ENCODE results near the gene PDHX. TPM values are rescaled to one million over a fixed set of nuclear protein-coding genes. Genes with fewer than 3 reads are reported as not detected.

PDHX gene
- total RNA-seq, 1 experiment from 2014 or later, result 99.9 TPM

- CTCF ChIA-PET, result no interaction called here
- intact Hi-C loops (cut with micrococcal nuclease; ENCODE audit: unreplicated experiment), result no loop called here
- Histone ChIP-seq H3K4me3 (ENCODE audit: low read depth, low read length, poor library complexity, severe bottlenecking) (no peak overlapping the region), H3K36me3 (ENCODE audit: insufficient read depth, low read length, poor library complexity, severe bottlenecking) (no peaks in the 10 kb centered on the region), H3K27ac (ENCODE audit: low read depth, low read length, poor library complexity, severe bottlenecking) (no peak overlapping the region), H3K27me3 (replicated peaks; ENCODE audit: insufficient read depth, low read depth, low read length, poor library complexity) (peaks cover 46% of the 10 kb centered on the region), H3K4me1 (ENCODE audit: insufficient read depth, low read length, poor library complexity, severe bottlenecking) (no peaks in the 10 kb centered on the region), H3K9me3 (ENCODE audit: low read depth, low read length, poor library complexity, severe bottlenecking) (no peaks in the 10 kb centered on the region)
- TF ChIP-seq EZH2 (IDR thresholded peaks at IDR 0.05; ENCODE audit: borderline replicate concordance, low read depth, low read length, poor library complexity, severe bottlenecking) (no peak), CTCF (conservative IDR thresholded peaks at IDR 0.05; ENCODE audit: low read depth, low read length) (no peak)
- no peak for DNase-seq (ENCODE audit: low spot score)
- POLR2A ChIA-PET (ENCODE audit: low non-redundant PET), result no interaction called here
- BruUV-seq (replicated peaks), result no TSS peak
These were observed 125.8 kb downstream of the PDHX start for GRCh38 chr11:35042224-35042623.

GRCh38 chr11:35042913-35043312, 126.5 kb downstream of the PDHX start:
- CTCF ChIA-PET, result no interaction called here
- H3K27me3 ChIP-seq (replicated peaks; ENCODE audit: insufficient read depth, low read depth, low read length, poor library complexity), result peaks cover 39% of the 10 kb centered on the region
- no peak for TF ChIP-seq CTCF (conservative IDR thresholded peaks at IDR 0.05; ENCODE audit: low read depth, low read length)
- no peak for TF ChIP-seq EZH2 (IDR thresholded peaks at IDR 0.05; ENCODE audit: borderline replicate concordance, low read depth, low read length, poor library complexity, severe bottlenecking)
- H3K4me1 ChIP-seq (ENCODE audit: insufficient read depth, low read length, poor library complexity, severe bottlenecking), result no peaks in the 10 kb centered on the region
- POLR2A ChIA-PET (ENCODE audit: low non-redundant PET), result no interaction called here
- no TSS peak for BruUV-seq (replicated peaks)
- H3K4me3 ChIP-seq (ENCODE audit: low read depth, low read length, poor library complexity, severe bottlenecking), result no peak overlapping the region
- intact Hi-C loops (cut with micrococcal nuclease; ENCODE audit: unreplicated experiment), result no loop called here
- H3K9me3 ChIP-seq (ENCODE audit: low read depth, low read length, poor library complexity, severe bottlenecking), result no peaks in the 10 kb centered on the region
- H3K36me3 ChIP-seq (ENCODE audit: insufficient read depth, low read length, poor library complexity, severe bottlenecking), result no peaks in the 10 kb centered on the region
- H3K27ac ChIP-seq (ENCODE audit: low read depth, low read length, poor library complexity, severe bottlenecking), result no peak overlapping the region
- DNase-seq (ENCODE audit: low spot score), result no peak

- Histone ChIP-seq H3K36me3 (ENCODE audit: insufficient read depth, low read length, poor library complexity, severe bottlenecking) (no peaks in the 10 kb centered on the region), H3K9me3 (ENCODE audit: low read depth, low read length, poor library complexity, severe bottlenecking) (no peaks in the 10 kb centered on the region), H3K27ac (ENCODE audit: low read depth, low read length, poor library complexity, severe bottlenecking) (no peak overlapping the region), H3K4me1 (ENCODE audit: insufficient read depth, low read length, poor library complexity, severe bottlenecking) (no peaks in the 10 kb centered on the region), H3K4me3 (ENCODE audit: low read depth, low read length, poor library complexity, severe bottlenecking) (no peak overlapping the region), H3K27me3 (replicated peaks; ENCODE audit: insufficient read depth, low read depth, low read length, poor library complexity) (peaks cover 31% of the 10 kb centered on the region)
- TF ChIP-seq EZH2 (IDR thresholded peaks at IDR 0.05; ENCODE audit: borderline replicate concordance, low read depth, low read length, poor library complexity, severe bottlenecking) (no peak), CTCF (conservative IDR thresholded peaks at IDR 0.05; ENCODE audit: low read depth, low read length) (no peak)
- CTCF ChIA-PET, result interaction anchor here (0.7 kb wide), 1 partner anchor 778 kb away, joined by 3 read pairs; no protein-coding TSS in a partner anchor
- intact Hi-C loops (cut with micrococcal nuclease; ENCODE audit: unreplicated experiment), result no loop called here
- POLR2A ChIA-PET (ENCODE audit: low non-redundant PET), result no interaction called here
- DNase-seq (ENCODE audit: low spot score), result peak; percentile 43
- BruUV-seq (replicated peaks), result no TSS peak
These were observed 127.5 kb downstream of the PDHX start for GRCh38 chr11:35043936-35044335.
